NCI-H748 (cell line): ENCODE data around the gene FADD.
"Not testable (repeated sequence)": the region's sequence is repeated elsewhere in the genome, so short reads cannot be mapped to it uniquely, and the experiment has no call there.

ENCODE experiments used
- DNase-seq: peaks from one replicate; lab custom pipeline; 2025; ENCODE audit not compliant: unreplicated experiment; lab: John Stamatoyannopoulos, UW

Gene FADD

DNA sequence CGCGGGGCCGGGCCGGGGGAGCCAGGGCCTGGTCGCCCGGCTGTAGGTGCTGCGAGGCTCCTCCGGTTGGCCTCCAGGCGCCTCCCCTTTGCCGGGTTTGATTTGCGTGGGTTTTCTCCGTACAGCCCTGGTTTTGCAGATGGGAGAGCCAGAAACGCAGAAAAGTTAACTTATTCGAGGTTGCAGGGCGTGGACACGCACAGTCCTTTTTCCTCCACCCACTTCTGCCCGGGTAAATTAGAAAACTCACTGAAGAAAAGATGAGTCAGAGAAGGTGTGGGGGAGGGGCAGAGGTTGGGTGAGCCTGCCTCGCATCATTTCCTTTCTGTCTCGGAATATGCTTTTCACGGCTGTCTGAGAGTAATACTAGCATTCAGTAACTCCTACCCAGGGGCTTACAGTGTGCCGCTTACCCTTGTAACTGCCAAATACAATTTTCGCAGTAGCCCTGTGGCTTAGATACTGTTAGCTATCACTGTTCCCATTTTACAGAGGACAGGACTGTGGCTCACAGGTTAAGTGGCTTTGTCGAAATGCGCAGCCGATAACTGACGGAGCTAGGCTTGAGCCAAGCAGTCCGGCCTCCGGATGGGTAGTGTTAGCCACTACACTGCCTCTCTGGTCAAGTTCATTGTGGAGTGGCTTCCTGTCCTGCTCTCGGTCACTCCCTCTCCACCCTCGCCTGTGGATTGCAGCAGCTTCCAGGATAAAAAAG is 812 bp downstream of the FADD start:
- DNase-seq: peak; percentile 44

- no peak for DNase-seq
Measured at GRCh38 chr11:70204466-70204799, 1.3 kb downstream of the FADD start.

DNA sequence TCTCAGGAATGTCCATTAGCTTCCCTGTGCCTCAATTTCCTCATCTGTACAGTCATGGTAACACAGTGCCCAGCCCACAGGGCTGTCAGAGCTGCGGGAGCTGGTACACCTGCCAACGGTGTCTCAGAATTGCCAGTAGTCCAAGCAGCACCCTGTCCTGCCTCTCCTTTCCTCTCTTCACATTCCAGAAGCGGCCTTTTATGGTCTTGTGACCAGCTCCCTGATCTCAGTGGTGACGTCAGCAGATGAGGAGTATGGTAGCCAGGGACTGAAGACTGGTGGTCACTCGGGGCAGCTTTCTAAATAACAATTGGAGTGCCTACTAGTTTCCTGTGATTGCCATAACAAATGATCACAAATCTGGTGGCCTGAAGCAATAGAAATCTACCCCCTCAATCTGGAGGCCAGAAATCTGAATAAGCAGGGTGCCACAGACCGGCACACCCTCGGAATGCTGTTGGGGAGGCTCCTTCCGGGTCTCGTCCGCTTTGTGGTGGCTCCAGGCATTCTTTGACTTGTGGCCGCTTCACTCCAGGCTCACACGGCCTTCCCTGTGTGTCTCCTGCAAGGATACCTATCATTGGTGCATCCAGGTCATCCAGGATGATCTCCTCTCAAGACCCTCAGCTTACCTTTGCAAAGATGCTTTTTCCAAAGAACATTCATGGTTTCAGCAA is 2.1 kb downstream of the FADD start:
- DNase-seq: no peak

DNA sequence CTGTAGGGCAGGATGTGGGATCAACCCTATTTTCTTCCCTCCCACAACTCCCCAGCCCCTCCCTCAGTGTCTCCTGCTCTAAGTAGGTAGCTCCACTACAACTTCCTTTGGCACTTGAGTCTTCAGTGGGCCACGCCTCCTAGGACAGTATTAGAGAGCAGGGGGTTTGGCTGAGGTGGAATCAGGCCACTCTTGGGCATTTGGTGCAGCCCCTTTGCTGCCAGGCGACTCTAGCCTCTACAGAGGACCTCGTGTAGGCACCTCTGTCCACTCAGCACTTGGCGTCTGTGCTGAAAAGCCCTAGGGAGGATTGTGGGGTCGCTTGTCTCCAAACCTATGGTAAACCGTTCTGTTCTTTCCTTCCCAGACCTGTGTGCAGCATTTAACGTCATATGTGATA is 2.7 kb downstream of the FADD start:
- no peak for DNase-seq

- no peak for DNase-seq
Measured at GRCh38 chr11:70206226-70206981, 3.3 kb downstream of the FADD start.

DNA sequence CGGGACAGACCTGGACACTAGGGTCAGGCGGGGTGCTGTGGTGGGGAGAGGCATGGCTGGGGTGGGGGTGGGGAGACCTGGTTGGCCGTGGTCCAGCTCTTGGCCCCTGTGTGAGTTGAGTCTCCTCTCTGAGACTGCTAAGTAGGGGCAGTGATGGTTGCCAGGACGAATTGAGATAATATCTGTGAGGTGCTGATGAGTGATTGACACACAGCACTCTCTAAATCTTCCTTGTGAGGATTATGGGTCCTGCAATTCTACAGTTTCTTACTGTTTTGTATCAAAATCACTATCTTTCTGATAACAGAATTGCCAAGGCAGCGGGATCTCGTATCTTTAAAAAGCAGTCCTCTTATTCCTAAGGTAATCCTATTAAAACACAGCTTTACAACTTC is 3.9 kb downstream of the FADD start:
- no peak for DNase-seq

DNA sequence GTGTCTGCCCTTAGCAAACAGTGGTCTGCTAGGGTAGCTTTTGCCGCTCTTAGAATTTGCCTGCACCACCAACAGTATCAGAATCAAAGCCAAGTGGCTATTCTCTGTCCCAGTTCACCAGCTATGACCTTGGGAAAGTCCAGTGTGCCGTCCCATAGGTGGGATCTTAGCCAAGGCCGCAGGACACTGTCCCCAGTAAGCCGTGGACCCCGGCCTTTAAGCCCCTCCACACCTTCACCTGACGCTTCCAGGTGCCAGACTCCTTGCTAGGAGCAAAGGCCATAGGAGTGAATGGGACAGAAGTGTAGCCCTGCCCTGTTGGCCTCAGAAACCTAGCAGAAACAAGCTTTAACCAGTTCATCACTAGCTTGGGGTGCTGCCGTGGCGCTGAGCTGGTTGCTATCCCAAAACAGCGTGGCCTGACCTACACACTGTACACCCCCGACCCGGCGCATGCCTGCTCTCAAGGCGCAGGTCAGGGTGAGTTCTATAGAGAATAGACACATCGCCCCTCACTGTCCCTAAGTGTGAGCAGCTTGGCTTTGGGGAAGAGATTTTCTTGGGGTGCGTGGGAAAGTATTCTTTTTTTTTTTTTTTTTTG is 4.5 kb downstream of the FADD start:
- no peak for DNase-seq

- no peak for DNase-seq
Measured at GRCh38 chr11:70209391-70209912, 6.4 kb downstream of the FADD start.

DNA sequence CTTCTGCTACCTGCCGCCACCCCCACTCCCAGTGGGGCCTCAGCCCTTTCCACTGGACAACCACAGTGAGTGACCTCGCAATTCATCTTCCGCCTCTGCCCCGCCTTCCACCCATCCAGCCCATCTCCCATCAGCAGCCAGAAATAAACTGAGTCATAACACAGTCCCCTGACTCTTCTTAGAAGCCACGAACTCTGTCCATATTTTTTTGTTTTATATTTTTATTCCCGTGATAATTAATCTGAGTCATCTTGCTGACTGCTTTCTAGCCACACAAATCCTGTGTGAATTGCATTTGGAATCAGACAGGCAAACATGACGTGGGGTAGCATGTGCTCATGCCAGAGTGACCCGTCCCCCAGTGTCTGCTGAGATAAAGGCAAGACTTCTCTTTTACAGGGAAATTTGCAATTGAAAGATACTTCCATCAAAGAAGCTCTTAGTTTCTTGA is 7.0 kb downstream of the FADD start:
- no peak for DNase-seq

DNA sequence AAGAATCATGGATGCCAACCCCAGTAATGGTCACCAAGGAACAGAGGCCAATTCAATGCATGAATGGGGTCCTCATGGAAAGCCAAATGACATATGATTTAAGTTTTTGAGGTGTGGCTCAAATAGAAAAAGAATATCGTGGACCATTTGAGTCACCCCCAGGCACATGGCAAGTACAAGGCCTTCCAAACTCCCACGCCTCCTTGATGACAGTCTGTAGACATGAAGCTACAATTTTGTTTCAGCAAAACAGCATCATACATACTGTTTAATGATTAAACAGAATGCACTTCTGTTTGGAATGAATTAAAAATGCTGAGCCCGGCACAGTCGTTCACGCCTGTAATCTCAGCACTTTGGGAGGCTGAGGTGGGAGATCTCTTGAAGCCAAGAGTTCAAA is 7.4 kb downstream of the FADD start:
- no peak for DNase-seq

DNA sequence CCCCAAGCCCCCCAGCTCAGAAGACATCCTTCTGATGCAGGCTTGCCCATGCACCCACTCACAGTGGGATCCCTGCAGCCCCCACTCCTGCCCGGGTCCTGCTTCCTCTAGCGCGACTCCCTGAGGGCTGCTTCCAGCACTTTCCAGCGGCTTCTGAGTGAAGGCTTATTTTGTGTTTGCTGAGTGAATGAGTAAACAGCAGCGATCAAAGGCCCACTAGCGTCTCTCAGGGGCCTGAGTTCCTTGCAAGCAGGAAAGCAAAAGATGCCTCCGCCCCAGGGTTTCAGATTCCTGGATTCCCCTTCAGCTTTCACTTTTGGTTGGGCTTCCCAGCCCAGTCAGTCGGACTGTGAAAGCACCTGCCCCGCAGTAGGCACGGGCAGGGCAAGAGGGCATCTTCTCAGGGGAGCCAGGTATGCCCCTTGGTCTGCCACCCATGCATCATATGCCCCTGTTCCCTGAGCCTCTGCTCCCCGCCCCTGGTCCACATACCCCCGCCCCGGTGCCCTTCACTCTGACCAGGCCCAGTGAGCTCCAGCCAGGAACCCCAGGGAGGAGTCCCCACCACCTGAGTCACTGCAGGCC is 9.2 kb downstream of the FADD start:
- DNase-seq: no peak

DNA sequence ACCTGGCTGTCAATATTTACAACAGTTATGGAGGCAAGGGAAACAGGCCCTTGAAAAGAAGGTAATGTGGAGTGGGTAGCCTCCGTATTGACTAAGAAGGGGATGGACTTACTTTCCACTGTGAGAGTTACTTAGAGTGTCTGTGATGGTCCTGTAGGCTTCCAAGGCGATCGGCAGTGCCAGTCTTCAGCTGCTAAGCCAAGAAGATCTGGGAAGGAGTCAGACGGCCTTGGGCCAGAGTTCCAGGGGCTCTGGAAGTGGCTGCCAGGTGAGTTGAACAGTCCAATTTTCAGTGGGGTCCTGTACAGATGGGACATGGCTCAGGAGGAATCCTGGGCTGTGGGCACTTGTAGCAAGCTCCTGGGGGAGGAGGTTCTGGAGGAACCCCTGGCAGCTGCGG is 14.3 kb downstream of the FADD start:
- not testable (repeated sequence) for DNase-seq

- not testable (repeated sequence) for DNase-seq
Measured at GRCh38 chr11:70218076-70218475, 15.0 kb downstream of the FADD start.

DNA sequence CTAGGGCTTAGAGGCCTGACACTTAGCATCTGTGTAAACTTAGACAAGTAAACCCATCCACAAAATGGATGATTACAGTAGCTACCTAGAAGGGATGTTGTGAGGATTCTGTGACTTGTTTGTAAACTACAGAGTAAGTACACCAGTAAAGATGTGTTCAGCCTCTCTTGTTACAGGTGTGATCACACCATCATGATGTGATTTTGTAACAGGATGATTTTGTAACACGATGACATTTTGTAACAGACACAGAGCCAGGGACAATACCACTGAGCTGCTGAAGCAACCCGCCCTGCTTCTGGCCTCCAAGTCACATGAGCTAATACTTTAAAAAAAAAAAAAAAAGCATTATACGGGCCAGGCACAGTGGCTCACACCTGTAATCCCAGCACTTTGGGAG is 17.0 kb downstream of the FADD start:
- DNase-seq: no peak

- DNase-seq: no peak
Measured at GRCh38 chr11:70220920-70221319, 17.8 kb downstream of the FADD start.

DNA sequence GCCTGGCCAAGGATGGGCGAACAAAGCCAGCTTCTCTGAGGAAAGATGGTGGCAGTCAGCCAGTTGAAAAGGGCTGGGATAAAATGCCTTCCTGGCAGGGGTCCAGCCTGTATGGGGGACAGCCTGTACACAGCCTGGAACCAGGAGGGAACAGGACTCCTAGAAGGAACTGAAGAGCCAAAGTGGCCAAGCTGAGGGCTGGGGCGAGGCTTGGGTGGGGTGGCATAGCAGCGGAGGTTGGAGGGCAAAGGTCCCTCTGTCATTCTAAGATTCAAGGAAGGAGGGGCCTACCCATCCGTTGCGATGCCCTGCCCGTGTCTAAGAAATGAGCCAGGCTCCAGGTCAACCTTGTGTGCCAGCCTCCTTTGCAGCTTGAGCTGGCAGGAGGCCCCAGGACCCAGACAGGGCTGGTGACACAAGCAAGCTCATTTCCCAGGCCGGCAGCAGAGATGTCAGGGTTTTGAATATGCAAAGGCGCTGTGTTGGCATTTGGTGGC is 22.6 kb downstream of the FADD start:
- DNase-seq: no peak

GRCh38 chr11:70226183-70226582 is 23.1 kb downstream of the FADD start:
- no peak for DNase-seq

DNA sequence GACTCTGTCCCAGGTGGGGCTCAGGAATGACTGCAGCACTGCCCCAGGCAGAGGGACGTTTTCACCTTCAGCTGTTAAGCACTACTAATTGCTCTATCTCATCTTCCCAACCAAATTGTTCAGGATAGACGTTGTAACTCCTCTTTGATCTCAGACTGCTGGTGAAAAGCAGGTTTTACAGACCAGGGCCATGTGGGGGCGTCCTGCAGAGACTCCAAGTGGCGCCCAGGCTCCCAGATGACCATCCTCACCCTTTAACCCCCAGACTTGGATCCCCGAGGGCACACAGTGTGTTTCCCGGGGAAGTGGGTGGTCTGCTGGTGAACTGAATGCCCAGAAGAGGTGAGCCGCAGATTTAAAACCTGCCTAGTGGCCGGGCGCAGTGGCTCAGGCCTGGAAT is 23.9 kb downstream of the FADD start:
- DNase-seq: no peak

GRCh38 chr11:70229737-70230136 is 26.6 kb downstream of the FADD start:
- DNase-seq: no peak

GRCh38 chr11:70230151-70230839 is 27.2 kb downstream of the FADD start:
- no peak for DNase-seq
